AML-193 (cell line): ENCODE measurements around the gene OPHN1.
"Not testable (repeated sequence)": the region's sequence is repeated elsewhere in the genome, so short reads cannot be mapped to it uniquely, and the experiment has no call there.

Source experiments
- DNase-seq, 2 experiments: peaks; one replicate each; lab custom pipeline; 2025; lab: John Stamatoyannopoulos, UW

OPHN1 gene

GRCh38 chrX:68424719-68425118 is 8.6 kb downstream of the OPHN1 start:
- DNase-seq: no peak

GRCh38 chrX:68422478-68422877 is 10.8 kb downstream of the OPHN1 start:
- no peak for DNase-seq

- no peak for DNase-seq
These were observed 11.7 kb downstream of the OPHN1 start for GRCh38 chrX:68421636-68422035.

GRCh38 chrX:68420559-68420958 is 12.7 kb downstream of the OPHN1 start:
- no peak for DNase-seq

GRCh38 chrX:68419975-68420374 is 13.3 kb downstream of the OPHN1 start:
- no peak for DNase-seq

GRCh38 chrX:68417651-68418050 is 15.6 kb downstream of the OPHN1 start:
- no peak for DNase-seq

- no peak for DNase-seq
These were observed 16.7 kb downstream of the OPHN1 start for GRCh38 chrX:68416592-68416991.

GRCh38 chrX:68415316-68415715 is 18.0 kb downstream of the OPHN1 start:
- no peak for DNase-seq

- no peak for DNase-seq
These were observed 20.0 kb downstream of the OPHN1 start for GRCh38 chrX:68413254-68413653.

- DNase-seq: no peak
These were observed 21.6 kb downstream of the OPHN1 start for GRCh38 chrX:68411729-68412128.

- no peak for DNase-seq
These were observed 24.1 kb downstream of the OPHN1 start for GRCh38 chrX:68409194-68409593.

GRCh38 chrX:68403522-68403921 is 29.8 kb downstream of the OPHN1 start:
- DNase-seq: no peak

- no peak for DNase-seq
These were observed 30.3 kb downstream of the OPHN1 start for GRCh38 chrX:68403038-68403437.

- DNase-seq: no peak
These were observed 31.2 kb downstream of the OPHN1 start for GRCh38 chrX:68402094-68402493.

GRCh38 chrX:68398291-68398690 is 35.0 kb downstream of the OPHN1 start:
- no peak for DNase-seq

GRCh38 chrX:68396953-68397352 is 36.3 kb downstream of the OPHN1 start:
- no peak for DNase-seq

- not testable (repeated sequence) for DNase-seq
These were observed 43.8 kb downstream of the OPHN1 start for GRCh38 chrX:68389419-68389960.

GRCh38 chrX:68387776-68388175 is 45.5 kb downstream of the OPHN1 start:
- no peak for DNase-seq

GRCh38 chrX:68383540-68383939 is 49.8 kb downstream of the OPHN1 start:
- no peak for DNase-seq

- not testable (repeated sequence) for DNase-seq
These were observed 55.7 kb downstream of the OPHN1 start for GRCh38 chrX:68377579-68377978.

- no peak for DNase-seq
These were observed 56.9 kb downstream of the OPHN1 start for GRCh38 chrX:68376373-68376772.

- no peak for DNase-seq
These were observed 57.5 kb downstream of the OPHN1 start for GRCh38 chrX:68375803-68376202.

- no peak for DNase-seq
These were observed 60.6 kb downstream of the OPHN1 start for GRCh38 chrX:68372665-68373064.

GRCh38 chrX:68369559-68369958 is 63.7 kb downstream of the OPHN1 start:
- DNase-seq: no peak

- DNase-seq: no peak
These were observed 68.0 kb downstream of the OPHN1 start for GRCh38 chrX:68365341-68365740.
